Skeletal muscle satellite cell (primary cell): ENCODE measurements around the gene ADAMTSL2.

ENCODE experiments used
- H3K27me3 ChIP-seq: 2 replicates; pipeline ENCODE4 v1.7.0; 2013; ENCODE audit warnings: low read length; ENCODE audit not compliant: control insufficient read depth, insufficient read depth
- H3K36me3 ChIP-seq: 2 replicates; pipeline ENCODE4 v1.7.0; 2013; ENCODE audit warnings: mild to moderate bottlenecking, control low read depth, low read length; ENCODE audit not compliant: insufficient read depth
- H3K4me1 ChIP-seq: 2 replicates; pipeline ENCODE4 v1.7.0; 2013; ENCODE audit warnings: low read length; ENCODE audit not compliant: control insufficient read depth, insufficient read depth
- H3K4me2 ChIP-seq: 2 replicates; pipeline ENCODE4 v1.7.0; 2013; ENCODE audit warnings: mild to moderate bottlenecking, low read length
- H3K4me3 ChIP-seq: 2 replicates; pipeline ENCODE4 v1.7.0; 2013; ENCODE audit warnings: low read length
- H3K9ac ChIP-seq: 2 replicates; pipeline ENCODE4 v1.7.0; 2013; ENCODE audit warnings: mild to moderate bottlenecking, low read depth, low read length, moderate library complexity
- H3K9me3 ChIP-seq: replicated peaks from 2 replicates; pipeline ENCODE4 v1.7.0; 2013; ENCODE audit warnings: mild to moderate bottlenecking, control low read depth, low read length

Gene ADAMTSL2

GRCh38 chr9:133602277-133602676, 67.8 kb downstream of the ADAMTSL2 start:
- peaks cover 15% of the 10 kb centered on the region for H3K9me3 ChIP-seq
- H3K27me3 ChIP-seq = peaks cover 53% of the 10 kb centered on the region
- H3K4me1 ChIP-seq = no peaks in the 10 kb centered on the region
- H3K36me3 ChIP-seq = no peaks in the 10 kb centered on the region
- no peak overlapping the region for H3K9ac ChIP-seq
- H3K4me3 ChIP-seq = no peak overlapping the region
- H3K4me2 ChIP-seq = no peak overlapping the region

- Histone ChIP-seq H3K27me3 (peaks cover 63% of the 10 kb centered on the region), H3K9me3 (peaks cover 7% of the 10 kb centered on the region), H3K4me2 (no peak overlapping the region), H3K4me1 (no peaks in the 10 kb centered on the region), H3K4me3 (no peak overlapping the region), H3K9ac (no peak overlapping the region), H3K36me3 (no peaks in the 10 kb centered on the region)
These were observed 68.8 kb downstream of the ADAMTSL2 start for GRCh38 chr9:133603135-133603927.

GRCh38 chr9:133604214-133604613, 69.7 kb downstream of the ADAMTSL2 start:
- no peaks in the 10 kb centered on the region for H3K36me3 ChIP-seq
- peaks cover 7% of the 10 kb centered on the region for H3K9me3 ChIP-seq
- no peak overlapping the region for H3K4me2 ChIP-seq
- no peak overlapping the region for H3K4me3 ChIP-seq
- no peak overlapping the region for H3K9ac ChIP-seq
- no peaks in the 10 kb centered on the region for H3K4me1 ChIP-seq
- H3K27me3 ChIP-seq = peaks cover 72% of the 10 kb centered on the region

GRCh38 chr9:133604856-133605255, 70.4 kb downstream of the ADAMTSL2 start:
- Histone ChIP-seq H3K36me3 (no peaks in the 10 kb centered on the region), H3K27me3 (peaks cover 79% of the 10 kb centered on the region), H3K9me3 (peaks cover under 1% of the 10 kb centered on the region), H3K9ac (no peak overlapping the region), H3K4me3 (no peak overlapping the region), H3K4me1 (no peaks in the 10 kb centered on the region), H3K4me2 (no peak overlapping the region)

GRCh38 chr9:133605446-133605845, 70.9 kb downstream of the ADAMTSL2 start:
- H3K9ac ChIP-seq = no peak overlapping the region
- no peak overlapping the region for H3K4me2 ChIP-seq
- no peaks in the 10 kb centered on the region for H3K9me3 ChIP-seq
- H3K27me3 ChIP-seq = peaks cover 81% of the 10 kb centered on the region
- H3K36me3 ChIP-seq = no peaks in the 10 kb centered on the region
- no peaks in the 10 kb centered on the region for H3K4me1 ChIP-seq
- no peak overlapping the region for H3K4me3 ChIP-seq

GRCh38 chr9:133605856-133606707, 71.6 kb downstream of the ADAMTSL2 start:
- H3K4me1 ChIP-seq = no peaks in the 10 kb centered on the region
- H3K36me3 ChIP-seq = no peaks in the 10 kb centered on the region
- H3K9ac ChIP-seq = no peak overlapping the region
- no peak overlapping the region for H3K4me2 ChIP-seq
- H3K27me3 ChIP-seq = peaks cover 87% of the 10 kb centered on the region
- no peaks in the 10 kb centered on the region for H3K9me3 ChIP-seq
- H3K4me3 ChIP-seq = no peak overlapping the region

- Histone ChIP-seq H3K4me2 (no peak overlapping the region), H3K9me3 (no peaks in the 10 kb centered on the region), H3K9ac (no peak overlapping the region), H3K4me3 (no peak overlapping the region), H3K27me3 (peaks cover 92% of the 10 kb centered on the region), H3K36me3 (no peaks in the 10 kb centered on the region), H3K4me1 (no peaks in the 10 kb centered on the region)
These were observed 72.2 kb downstream of the ADAMTSL2 start for GRCh38 chr9:133606708-133607025.

- peaks cover 93% of the 10 kb centered on the region for H3K27me3 ChIP-seq
- no peak overlapping the region for H3K9ac ChIP-seq
These were observed 72.9 kb downstream of the ADAMTSL2 start for GRCh38 chr9:133607381-133607780.

GRCh38 chr9:133607976-133608375, 73.5 kb downstream of the ADAMTSL2 start:
- Histone ChIP-seq H3K4me1 (no peaks in the 10 kb centered on the region), H3K9ac (no peak overlapping the region), H3K4me3 (no peak overlapping the region), H3K36me3 (no peaks in the 10 kb centered on the region), H3K4me2 (no peak overlapping the region), H3K27me3 (peaks cover 93% of the 10 kb centered on the region), H3K9me3 (no peaks in the 10 kb centered on the region)

More at GRCh38 chr9:133607381-133607780, 72.9 kb downstream of the ADAMTSL2 start:
- Histone ChIP-seq H3K36me3 (no peaks in the 10 kb centered on the region), H3K4me3 (no peak overlapping the region), H3K4me2 (no peak overlapping the region), H3K9me3 (no peaks in the 10 kb centered on the region), H3K4me1 (no peaks in the 10 kb centered on the region)

- no peak overlapping the region for H3K4me3 ChIP-seq
- H3K36me3 ChIP-seq = no peaks in the 10 kb centered on the region
- no peaks in the 10 kb centered on the region for H3K9me3 ChIP-seq
- H3K27me3 ChIP-seq = peaks cover 93% of the 10 kb centered on the region
- H3K9ac ChIP-seq = no peak overlapping the region
- H3K4me2 ChIP-seq = no peak overlapping the region
- no peaks in the 10 kb centered on the region for H3K4me1 ChIP-seq
These were observed 73.9 kb downstream of the ADAMTSL2 start for GRCh38 chr9:133608382-133608781.

GRCh38 chr9:133608889-133609288, 74.4 kb downstream of the ADAMTSL2 start:
- H3K27me3 ChIP-seq = peaks cover 95% of the 10 kb centered on the region
- peak overlapping the region; percentile 13 for H3K4me3 ChIP-seq
- no peaks in the 10 kb centered on the region for H3K36me3 ChIP-seq
- H3K4me2 ChIP-seq = peak overlapping the region; percentile 56
- no peak overlapping the region for H3K9ac ChIP-seq
- no peaks in the 10 kb centered on the region for H3K4me1 ChIP-seq
- no peaks in the 10 kb centered on the region for H3K9me3 ChIP-seq
